SK-N-SH (cell line): ENCODE data around the gene AMPD2.

Source experiments
- EP300 ChIP-seq, 2 experiments: IDR thresholded peaks; 2 replicates each; pipeline versions ENCODE4 v1.4.0 to v1.6.1; 2012; ENCODE audit warnings: borderline replicate concordance in 1 of 2, low read depth in 1 of 2, low read length in 1 of 2
- MXI1 ChIP-seq: IDR thresholded peaks from 2 replicates; pipeline ENCODE4 v1.6.1; 2012; ENCODE audit warnings: mild to moderate bottlenecking, low read depth, low read length, improper control_type of control experiment
- SMC3 ChIP-seq: IDR thresholded peaks from 2 replicates; pipeline ENCODE4 v1.6.1; 2012; ENCODE audit warnings: low read depth, low read length, improper control_type of control experiment
- TAF1 ChIP-seq: IDR thresholded peaks from 2 replicates; pipeline ENCODE4 v1.6.1; 2012; ENCODE audit warnings: low read depth, mild to moderate bottlenecking, low read length, moderate library complexity, borderline replicate concordance
- TF ChIP-seq, protein P1 (sequence below): fragments of 200-600 bp; sonication (generic); IDR thresholded peaks from 2 replicates; pipeline ENCODE4 v1.6.1; 2017; ENCODE audit warnings: antibody characterized with exemption, mild to moderate bottlenecking, moderate library complexity

DNA sequence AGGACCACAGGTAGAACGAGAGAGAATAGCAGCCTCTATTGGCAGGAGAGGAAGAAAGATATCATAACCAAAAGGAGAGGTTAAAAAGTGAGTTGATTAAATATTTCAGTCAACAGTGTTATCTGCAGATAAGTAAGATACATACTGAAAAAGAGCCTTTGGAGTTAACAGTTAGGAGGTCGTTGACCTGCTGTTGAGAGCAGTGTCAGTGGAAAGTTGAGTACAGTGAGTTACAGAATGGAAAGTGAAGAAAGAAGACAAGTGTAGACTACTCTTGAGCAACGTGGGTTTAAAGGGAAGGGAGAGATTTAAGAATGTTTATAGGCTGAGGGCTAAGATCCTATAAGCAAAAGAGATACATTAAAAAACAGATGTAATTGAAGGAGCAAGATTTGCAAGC, 30.5 kb upstream of the AMPD2 start:
- TF ChIP-seq SMC3 = no peak
- no peak for TF ChIP-seq MXI1
- no peak for TF ChIP-seq EP300 (IDR thresholded peaks at IDR 0.05; ENCODE audit: borderline replicate concordance in 1 of 2, low read depth in 1 of 2, low read length in 1 of 2)
- no peak for TF ChIP-seq TAF1
- TF ChIP-seq, protein P1, sequence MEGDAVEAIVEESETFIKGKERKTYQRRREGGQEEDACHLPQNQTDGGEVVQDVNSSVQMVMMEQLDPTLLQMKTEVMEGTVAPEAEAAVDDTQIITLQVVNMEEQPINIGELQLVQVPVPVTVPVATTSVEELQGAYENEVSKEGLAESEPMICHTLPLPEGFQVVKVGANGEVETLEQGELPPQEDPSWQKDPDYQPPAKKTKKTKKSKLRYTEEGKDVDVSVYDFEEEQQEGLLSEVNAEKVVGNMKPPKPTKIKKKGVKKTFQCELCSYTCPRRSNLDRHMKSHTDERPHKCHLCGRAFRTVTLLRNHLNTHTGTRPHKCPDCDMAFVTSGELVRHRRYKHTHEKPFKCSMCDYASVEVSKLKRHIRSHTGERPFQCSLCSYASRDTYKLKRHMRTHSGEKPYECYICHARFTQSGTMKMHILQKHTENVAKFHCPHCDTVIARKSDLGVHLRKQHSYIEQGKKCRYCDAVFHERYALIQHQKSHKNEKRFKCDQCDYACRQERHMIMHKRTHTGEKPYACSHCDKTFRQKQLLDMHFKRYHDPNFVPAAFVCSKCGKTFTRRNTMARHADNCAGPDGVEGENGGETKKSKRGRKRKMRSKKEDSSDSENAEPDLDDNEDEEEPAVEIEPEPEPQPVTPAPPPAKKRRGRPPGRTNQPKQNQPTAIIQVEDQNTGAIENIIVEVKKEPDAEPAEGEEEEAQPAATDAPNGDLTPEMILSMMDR = no peak
